Right ventricle myocardium superior (tissue), 1 donor: ENCODE measurements around the gene ZNF211. TPM values are rescaled to one million over a fixed set of nuclear protein-coding genes. Genes with fewer than 3 reads are reported as not detected.

Source experiments
- total RNA-seq: library from RNA; stranded (reverse); fragmentation: NEBNext Ultra II Directional; extraction: Animal tissue kit (Norgen Biotek cat#: 25700); gene quantifications from one replicate; pipeline ENCODE4 v1.2.1, GENCODE V29; 2021
- donor health status: DM: no; HTN: yes; CAD: no; lungs with severe emphysema.

ZNF211 gene
- total RNA-seq, 1 donor from 2014 or later = 8.6 TPM

Other genes with a start within 250 kb of the ZNF211 start
- gene ZNF548, start 243.3 kb upstream of the ZNF211 start, total RNA-seq = 13.5 TPM
- 10.1 TPM for gene ZNF17, start 222.0 kb upstream of the ZNF211 start, total RNA-seq
- 3.4 TPM for gene ZNF749, start 197.8 kb upstream of the ZNF211 start, total RNA-seq
- gene VN1R1, start 176.0 kb upstream of the ZNF211 start, total RNA-seq = 3.7 TPM
- 21.4 TPM for gene ZNF772, start 155.6 kb upstream of the ZNF211 start, total RNA-seq
- 7.7 TPM for gene ZNF419, start 145.4 kb upstream of the ZNF211 start, total RNA-seq
- 3.9 TPM for gene ZNF773, start 133.2 kb upstream of the ZNF211 start, total RNA-seq
- gene ZNF549, start 105.8 kb upstream of the ZNF211 start, total RNA-seq = 4.2 TPM
- gene ZNF550, start 73.3 kb upstream of the ZNF211 start, total RNA-seq = 8.0 TPM
- gene ZNF416, start 54.3 kb upstream of the ZNF211 start, total RNA-seq = 4.2 TPM
- 3.8 TPM for gene ZIK1, start 49.0 kb upstream of the ZNF211 start, total RNA-seq
- 3.7 TPM for gene ZNF530, start 33.3 kb upstream of the ZNF211 start, total RNA-seq
- gene ZNF134, start 18.9 kb upstream of the ZNF211 start, total RNA-seq = 15.7 TPM
- gene ZSCAN4, start 35.8 kb downstream of the ZNF211 start, total RNA-seq = not detected
- 3.1 TPM for gene ZNF551, start 48.8 kb downstream of the ZNF211 start, total RNA-seq
- gene ZNF154, start 76.0 kb downstream of the ZNF211 start, total RNA-seq = 3.1 TPM
- gene ZNF671, start 94.5 kb downstream of the ZNF211 start, total RNA-seq = 5.8 TPM
- 9.8 TPM for gene ZNF776, start 113.6 kb downstream of the ZNF211 start, total RNA-seq
- 9.8 TPM for gene ZNF586, start 136.5 kb downstream of the ZNF211 start, total RNA-seq
- gene ZNF552, start 181.7 kb downstream of the ZNF211 start, total RNA-seq = 3.5 TPM
- 6.3 TPM for gene ZNF587B, start 197.1 kb downstream of the ZNF211 start, total RNA-seq
- 13.7 TPM for gene ZNF587, start 216.7 kb downstream of the ZNF211 start, total RNA-seq